Parathyroid adenoma (tissue), 2 donors: Measurements from ENCODE around the gene PIAS2.
A peak's percentile ranks its signal among the peaks of the same experiment; 100 is the strongest.

Source experiments
- H2AFZ ChIP-seq: fragments of 300-600 bp; sonication (generic); one replicate; pipeline ENCODE4 v1.7.0; 2017; ENCODE audit warnings: antibody characterized with exemption, mild to moderate bottlenecking
- H3K27ac ChIP-seq: fragments of 300-600 bp; sonication (generic); one replicate; pipeline ENCODE4 v1.7.0; 2017
- H3K27me3 ChIP-seq: fragments of 300-600 bp; sonication (generic); one replicate; pipeline ENCODE4 v1.7.0; 2017; ENCODE audit warnings: low read length; ENCODE audit not compliant: control insufficient read depth, insufficient read depth
- H3K36me3 ChIP-seq: fragments of 300-600 bp; sonication (generic); one replicate; pipeline ENCODE4 v1.7.0; 2017; ENCODE audit warnings: low read length; ENCODE audit not compliant: control insufficient read depth, insufficient read depth
- H3K4me1 ChIP-seq: fragments of 300-600 bp; sonication (generic); one replicate; pipeline ENCODE4 v1.7.0; 2017; ENCODE audit warnings: control low read depth
- H3K4me2 ChIP-seq: fragments of 300-600 bp; sonication (generic); one replicate; pipeline ENCODE4 v1.7.0; 2017; ENCODE audit warnings: low read length
- H3K4me3 ChIP-seq: fragments of 300-600 bp; sonication (generic); one replicate; pipeline ENCODE4 v1.7.0; 2017; ENCODE audit warnings: low read depth, low read length
- H3K79me2 ChIP-seq: fragments of 300-600 bp; sonication (generic); one replicate; pipeline ENCODE4 v1.7.0; 2017; ENCODE audit warnings: control low read depth
- H3K9ac ChIP-seq: fragments of 300-600 bp; sonication (generic); one replicate; pipeline ENCODE4 v1.7.0; 2017; ENCODE audit warnings: mild to moderate bottlenecking
- H3K9me3 ChIP-seq: fragments of 300-600 bp; sonication (generic); one replicate; pipeline ENCODE4 v1.7.0; 2017; ENCODE audit warnings: low read length; ENCODE audit not compliant: control insufficient read depth
- TF ChIP-seq, protein P1 (sequence below): fragments of 300-600 bp; sonication (generic); IDR thresholded peaks from one replicate; pipeline ENCODE4 v1.7.0; 2017; ENCODE audit warnings: antibody characterized with exemption, mild to moderate bottlenecking
- donor health status: primary hyperparathyroidism.

The PIAS2 gene

DNA sequence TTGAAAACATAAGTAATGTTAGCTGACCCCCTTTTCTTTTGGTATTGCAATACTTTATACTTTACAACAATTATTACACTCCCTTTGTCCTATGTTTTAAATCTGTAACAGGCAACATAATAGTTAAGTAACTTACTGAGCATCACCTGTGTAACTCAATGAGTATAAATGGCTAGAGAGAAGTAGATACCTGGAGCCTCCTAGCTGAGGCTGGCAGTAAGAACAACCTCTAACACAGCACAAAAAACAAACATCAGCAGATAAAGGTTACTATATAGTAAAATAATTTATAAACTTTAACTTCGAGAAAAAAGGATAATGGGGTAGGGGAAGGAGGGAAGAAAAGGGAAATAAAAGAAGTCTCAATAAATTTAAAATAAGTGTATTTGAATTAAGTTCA is 87.4 kb downstream of the PIAS2 start:
- H3K27me3 ChIP-seq: no peaks in the 10 kb centered on the region
- no peak overlapping the region for H3K4me2 ChIP-seq
- H3K79me2 ChIP-seq: no peaks in the 10 kb centered on the region
- no peak overlapping the region for H3K4me3 ChIP-seq
- H3K27ac ChIP-seq: no peak overlapping the region
- TF ChIP-seq, protein P1, sequence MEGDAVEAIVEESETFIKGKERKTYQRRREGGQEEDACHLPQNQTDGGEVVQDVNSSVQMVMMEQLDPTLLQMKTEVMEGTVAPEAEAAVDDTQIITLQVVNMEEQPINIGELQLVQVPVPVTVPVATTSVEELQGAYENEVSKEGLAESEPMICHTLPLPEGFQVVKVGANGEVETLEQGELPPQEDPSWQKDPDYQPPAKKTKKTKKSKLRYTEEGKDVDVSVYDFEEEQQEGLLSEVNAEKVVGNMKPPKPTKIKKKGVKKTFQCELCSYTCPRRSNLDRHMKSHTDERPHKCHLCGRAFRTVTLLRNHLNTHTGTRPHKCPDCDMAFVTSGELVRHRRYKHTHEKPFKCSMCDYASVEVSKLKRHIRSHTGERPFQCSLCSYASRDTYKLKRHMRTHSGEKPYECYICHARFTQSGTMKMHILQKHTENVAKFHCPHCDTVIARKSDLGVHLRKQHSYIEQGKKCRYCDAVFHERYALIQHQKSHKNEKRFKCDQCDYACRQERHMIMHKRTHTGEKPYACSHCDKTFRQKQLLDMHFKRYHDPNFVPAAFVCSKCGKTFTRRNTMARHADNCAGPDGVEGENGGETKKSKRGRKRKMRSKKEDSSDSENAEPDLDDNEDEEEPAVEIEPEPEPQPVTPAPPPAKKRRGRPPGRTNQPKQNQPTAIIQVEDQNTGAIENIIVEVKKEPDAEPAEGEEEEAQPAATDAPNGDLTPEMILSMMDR: peak; percentile 54
- no peaks in the 10 kb centered on the region for H3K9me3 ChIP-seq
- no peak overlapping the region for H3K9ac ChIP-seq
- H3K36me3 ChIP-seq: no peaks in the 10 kb centered on the region
- H2AFZ ChIP-seq: no peak overlapping the region
- H3K4me1 ChIP-seq: peaks cover 12% of the 10 kb centered on the region

DNA sequence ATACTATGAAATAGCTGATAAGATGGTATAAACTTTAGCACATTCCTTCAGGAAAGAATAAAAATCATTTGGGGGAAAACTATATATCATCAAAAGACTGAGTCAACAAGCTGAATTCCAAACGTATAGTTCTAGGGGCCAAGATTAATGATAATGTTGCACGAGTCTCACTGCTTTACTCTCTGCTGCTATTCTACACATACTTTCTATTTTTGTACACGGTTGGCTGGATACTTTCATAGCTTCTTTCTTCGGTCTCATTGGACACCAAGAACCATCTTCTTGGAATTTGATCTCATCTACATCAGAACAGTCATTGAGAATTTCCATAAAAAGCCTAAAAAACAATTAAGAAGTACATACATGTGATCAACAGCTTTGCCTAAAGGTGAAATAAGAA is 87.8 kb downstream of the PIAS2 start:
- Histone ChIP-seq H3K4me3 (no peak overlapping the region), H3K79me2 (no peaks in the 10 kb centered on the region), H3K4me2 (no peak overlapping the region), H3K27ac (no peak overlapping the region), H3K9ac (no peak overlapping the region), H2AFZ (no peak overlapping the region), H3K27me3 (no peaks in the 10 kb centered on the region), H3K36me3 (no peaks in the 10 kb centered on the region), H3K4me1 (peaks cover 12% of the 10 kb centered on the region), H3K9me3 (no peaks in the 10 kb centered on the region)
- TF ChIP-seq, protein P1: no peak

DNA sequence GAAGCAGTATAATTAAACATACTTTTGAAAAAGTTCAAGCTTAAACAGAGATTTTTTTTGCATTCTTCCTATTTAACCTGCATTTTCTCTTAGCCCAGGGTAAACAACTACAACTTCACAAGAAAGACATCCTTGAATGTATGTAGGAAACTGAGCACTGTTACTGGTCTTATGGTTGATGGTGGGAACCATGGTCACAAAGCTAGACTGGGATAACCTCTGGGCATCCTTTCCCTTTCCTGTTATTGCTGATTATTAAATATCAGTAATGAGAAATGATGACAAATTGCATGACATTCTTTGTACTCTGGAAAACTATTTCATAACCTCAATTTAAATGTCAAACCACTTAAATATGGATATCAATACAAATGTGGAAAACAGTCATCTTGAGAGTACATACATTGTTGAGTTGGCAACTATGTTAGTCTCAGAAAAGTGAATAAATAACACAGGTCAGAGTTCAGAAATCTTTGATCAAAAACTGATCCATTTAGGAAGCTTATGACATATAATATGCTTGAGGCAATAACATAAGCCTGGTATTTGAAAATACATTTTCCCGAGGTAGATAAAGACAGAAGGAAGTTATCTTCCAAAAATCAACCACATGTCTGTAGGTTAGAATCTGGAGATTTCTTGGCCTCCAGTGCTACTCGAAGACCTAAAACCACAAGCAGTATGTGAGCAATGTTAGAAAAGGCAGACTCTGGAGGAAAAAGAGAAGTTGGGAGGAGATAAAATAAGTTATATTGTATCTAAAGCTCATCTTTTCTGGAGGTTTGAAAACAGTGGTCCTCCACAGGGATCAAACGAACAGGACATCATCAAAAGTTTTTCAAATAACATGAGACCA is 95.2 kb downstream of the PIAS2 start:
- no peaks in the 10 kb centered on the region for H3K27me3 ChIP-seq
- no peak overlapping the region for H3K27ac ChIP-seq
- TF ChIP-seq, protein P1: no peak

DNA sequence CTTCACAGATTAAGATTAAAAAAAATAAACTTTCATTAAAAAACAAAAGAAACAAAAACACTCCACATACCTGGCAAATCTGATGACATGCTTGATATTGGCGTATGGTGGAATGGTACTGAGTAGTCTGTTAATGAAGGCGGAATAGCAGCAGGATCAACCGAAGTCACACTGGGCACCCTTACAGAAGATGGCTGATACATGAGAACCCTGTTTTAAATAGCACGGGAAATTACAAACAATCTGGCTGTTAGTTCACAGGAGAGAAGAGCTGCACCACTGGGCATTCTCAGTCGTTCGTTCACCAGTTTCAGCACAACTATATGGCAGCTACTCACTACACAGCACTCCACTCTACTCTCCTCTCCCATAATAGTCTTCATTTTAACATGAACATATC is 96.4 kb downstream of the PIAS2 start:
- no peak overlapping the region for H3K4me2 ChIP-seq
- peaks cover 11% of the 10 kb centered on the region for H3K4me1 ChIP-seq
- no peaks in the 10 kb centered on the region for H3K9me3 ChIP-seq
- no peaks in the 10 kb centered on the region for H3K27me3 ChIP-seq
- no peak overlapping the region for H3K4me3 ChIP-seq
- peak overlapping the region; percentile 65 for H3K27ac ChIP-seq
- H3K36me3 ChIP-seq: no peaks in the 10 kb centered on the region
- H3K79me2 ChIP-seq: no peaks in the 10 kb centered on the region
- H2AFZ ChIP-seq: peak overlapping the region; percentile 52
- H3K9ac ChIP-seq: no peak overlapping the region
- TF ChIP-seq, protein P1: no peak

More for the DNA sequence above, 95.2 kb downstream of the PIAS2 start:
- peaks cover 20% of the 10 kb centered on the region for H3K4me1 ChIP-seq
- no peak overlapping the region for H3K4me3 ChIP-seq
- no peak overlapping the region for H3K4me2 ChIP-seq
- no peaks in the 10 kb centered on the region for H3K36me3 ChIP-seq
- H2AFZ ChIP-seq: no peak overlapping the region
- H3K9me3 ChIP-seq: no peaks in the 10 kb centered on the region
- no peak overlapping the region for H3K9ac ChIP-seq
- no peaks in the 10 kb centered on the region for H3K79me2 ChIP-seq

DNA sequence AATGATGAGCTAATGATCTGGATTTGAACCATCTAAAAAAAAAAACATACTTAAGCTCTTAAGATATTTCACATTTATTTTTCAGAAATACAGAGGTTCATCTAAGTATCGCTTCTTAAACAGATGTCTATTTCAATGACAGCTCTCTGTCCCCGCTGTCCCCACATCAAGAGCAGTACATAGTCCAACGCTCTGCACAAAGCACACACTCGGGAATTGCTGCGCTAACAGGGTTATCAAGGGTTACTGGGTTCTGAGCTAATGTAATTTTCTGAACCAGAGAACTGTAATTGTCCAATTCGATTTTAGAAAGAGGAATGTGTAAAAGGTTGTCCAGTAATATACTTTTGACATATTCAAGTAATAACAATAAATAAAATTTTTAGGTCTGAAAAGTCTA is 101.6 kb downstream of the PIAS2 start:
- no peaks in the 10 kb centered on the region for H3K9me3 ChIP-seq
- peak overlapping the region; percentile 8 for H3K4me2 ChIP-seq
- H3K9ac ChIP-seq: no peak overlapping the region
- no peaks in the 10 kb centered on the region for H3K36me3 ChIP-seq
- TF ChIP-seq, protein P1: no peak
- H2AFZ ChIP-seq: no peak overlapping the region
- no peak overlapping the region for H3K4me3 ChIP-seq
- H3K79me2 ChIP-seq: no peaks in the 10 kb centered on the region
- H3K27ac ChIP-seq: peak overlapping the region; percentile 69
- H3K27me3 ChIP-seq: no peaks in the 10 kb centered on the region
- peaks cover 45% of the 10 kb centered on the region for H3K4me1 ChIP-seq
